Suppressor macrophage (primary cell): ENCODE measurements around the gene PALD1.
"Not testable (repeated sequence)": the region's sequence is repeated elsewhere in the genome, so short reads cannot be mapped to it uniquely, and the experiment has no call there.

Experiments
- DNase-seq, 4 experiments: peaks; one replicate each; pipeline ENCODE4 v3.0.0-alpha.2; 2020 to 2022

The PALD1 gene

GRCh38 chr10:70575874-70576802 lies 97.6 kb downstream of the PALD1 start:
- peak; percentile 86 to 94 (median 92) for DNase-seq

GRCh38 chr10:70576803-70577517 lies 98.4 kb downstream of the PALD1 start:
- peak in 3 of 4 experiments; percentile 13 to 53 (median 43) for DNase-seq

- peak; percentile 27 to 55 (median 40) for DNase-seq
Observed at GRCh38 chr10:70578371-70578947, 99.9 kb downstream of the PALD1 start.

DNA sequence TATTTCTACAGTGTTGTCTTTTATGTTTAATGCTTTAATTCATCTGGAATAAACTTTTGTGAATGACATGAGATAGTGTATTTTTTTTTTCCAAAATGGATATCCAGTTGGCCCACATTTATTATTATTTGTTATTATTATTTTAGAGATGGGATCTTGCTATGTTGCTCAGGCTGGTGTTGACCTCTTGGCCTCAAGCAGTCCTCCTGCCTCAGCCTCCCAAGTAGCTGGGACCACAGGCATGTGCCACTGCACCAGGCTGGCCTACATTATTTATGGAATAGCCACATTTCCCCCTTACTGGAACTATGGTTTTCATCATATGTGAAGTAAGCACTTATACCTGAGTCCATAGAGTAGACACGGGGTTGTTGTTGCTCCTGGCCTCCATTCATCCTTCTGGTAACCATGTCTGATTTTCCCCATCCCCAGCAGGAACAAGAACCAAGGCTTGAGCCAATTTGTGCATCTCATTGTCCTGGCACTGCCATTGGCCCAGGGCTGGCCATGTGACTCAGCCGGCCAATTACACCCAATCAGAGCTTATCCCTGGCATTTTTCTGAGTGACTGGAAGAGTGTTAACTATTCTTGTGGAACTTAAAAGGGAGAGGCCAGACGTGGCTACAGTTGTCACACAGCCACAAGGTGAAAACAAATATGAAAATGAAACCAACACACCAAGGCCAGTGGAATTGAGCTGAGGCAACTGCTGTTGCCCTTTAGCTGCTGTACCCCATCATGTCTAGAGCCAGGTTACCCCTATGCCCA lies 100.9 kb downstream of the PALD1 start:
- no peak for DNase-seq

- not testable (repeated sequence) for DNase-seq
Observed at GRCh38 chr10:70581176-70581575, 102.6 kb downstream of the PALD1 start.

GRCh38 chr10:70582793-70583668 lies 104.5 kb downstream of the PALD1 start:
- DNase-seq = no peak

GRCh38 chr10:70583669-70584037 lies 105.1 kb downstream of the PALD1 start:
- DNase-seq = no peak

DNA sequence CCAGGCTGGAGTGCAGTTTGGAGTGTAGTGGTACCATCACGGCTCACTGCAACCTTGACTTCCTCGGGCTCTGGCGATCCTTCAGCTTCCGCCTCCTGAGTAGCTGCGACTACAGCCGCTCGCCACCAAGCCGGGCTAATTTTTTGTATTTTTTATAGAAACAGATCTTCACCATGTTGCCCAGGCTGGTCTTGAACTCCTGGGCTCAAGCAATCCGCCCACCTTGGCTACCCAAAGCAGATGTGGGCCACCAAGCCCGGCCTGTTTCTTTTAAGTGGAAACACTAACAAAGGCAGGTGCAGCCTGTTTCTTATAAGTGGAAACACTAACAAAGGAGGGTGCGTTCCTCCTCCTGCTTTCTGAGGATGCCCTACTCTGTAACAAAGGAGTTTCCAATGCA lies 105.8 kb downstream of the PALD1 start:
- DNase-seq = no peak

- DNase-seq = peak in 2 of 4 experiments; percentile 23 to 35
Observed at GRCh38 chr10:70584909-70585544, 106.5 kb downstream of the PALD1 start.

GRCh38 chr10:70585578-70586169 lies 107.1 kb downstream of the PALD1 start:
- DNase-seq = no peak

GRCh38 chr10:70586348-70586930 lies 107.9 kb downstream of the PALD1 start:
- DNase-seq = no peak

GRCh38 chr10:70587045-70587658 lies 108.6 kb downstream of the PALD1 start:
- DNase-seq = no peak

DNA sequence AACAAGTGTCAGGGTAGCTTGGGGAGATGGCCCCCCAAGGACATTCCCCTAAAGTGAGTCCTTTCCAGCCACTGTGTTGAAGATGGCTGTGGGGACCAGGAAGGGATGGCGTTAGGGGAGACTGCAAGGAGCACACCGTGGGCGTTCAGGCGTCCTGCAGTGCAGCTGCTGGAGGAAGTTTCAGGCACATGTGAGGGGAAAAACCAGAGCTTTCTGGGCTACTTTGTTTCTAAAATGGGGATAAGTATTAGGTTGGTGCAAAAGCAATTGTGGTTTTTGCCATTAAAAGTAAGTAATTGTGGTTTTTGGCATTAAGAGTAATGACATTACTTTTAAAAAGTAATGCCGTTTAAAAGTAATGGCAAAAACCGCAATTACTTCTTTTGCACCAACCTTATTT lies 109.7 kb downstream of the PALD1 start:
- DNase-seq = peak; percentile 56 to 80 (median 72)

DNA sequence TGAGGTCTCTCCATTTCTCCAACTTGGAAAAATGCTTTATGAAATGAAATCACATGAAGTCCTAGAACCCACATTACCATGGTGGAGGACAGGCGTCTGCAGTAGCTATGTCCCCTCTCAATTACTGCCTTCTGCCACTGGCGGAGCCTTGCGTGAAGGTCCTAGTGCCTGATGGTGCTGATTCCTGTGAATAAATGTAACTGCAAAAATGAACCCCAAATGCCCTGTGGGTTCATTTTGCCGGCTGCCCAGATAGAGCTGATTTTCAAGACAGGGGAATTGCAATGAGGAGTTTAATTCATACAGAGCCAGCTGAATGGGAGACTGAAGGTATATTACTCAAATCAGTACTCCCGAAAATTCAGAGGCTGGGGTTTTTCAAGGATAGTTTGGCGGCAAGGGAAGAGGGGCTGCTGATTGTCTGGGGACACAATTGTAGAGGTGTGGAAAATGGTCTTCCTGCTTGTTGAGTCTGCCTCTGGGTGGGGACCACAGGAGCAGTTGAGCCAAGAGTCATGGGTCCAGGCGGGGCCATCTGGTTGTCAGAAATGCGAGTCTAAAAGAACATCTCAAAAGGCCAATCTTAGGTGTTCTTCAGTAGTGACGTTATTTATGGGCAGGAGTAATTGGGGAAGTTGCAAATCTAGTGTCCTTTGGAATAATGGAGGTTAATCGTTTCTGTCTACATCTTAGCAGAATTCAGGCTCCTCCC lies 110.4 kb downstream of the PALD1 start:
- DNase-seq = no peak

- no peak for DNase-seq
Observed at GRCh38 chr10:70589762-70590654, 111.4 kb downstream of the PALD1 start.

GRCh38 chr10:70590655-70591416 lies 112.3 kb downstream of the PALD1 start:
- DNase-seq = no peak

- DNase-seq = no peak
Observed at GRCh38 chr10:70592186-70592735, 113.7 kb downstream of the PALD1 start.
